Measurements from ENCODE around the gene PHF1. TPM values are rescaled to one million over a fixed set of nuclear protein-coding genes. Genes with fewer than 3 reads are reported as not detected.
"Not testable (repeated sequence)": the region's sequence is repeated elsewhere in the genome, so short reads cannot be mapped to it uniquely, and the experiment has no call there.

Gene PHF1
- total RNA-seq, 2 experiments from 2014 or later = 24.9 to 28.2 TPM

DNA sequence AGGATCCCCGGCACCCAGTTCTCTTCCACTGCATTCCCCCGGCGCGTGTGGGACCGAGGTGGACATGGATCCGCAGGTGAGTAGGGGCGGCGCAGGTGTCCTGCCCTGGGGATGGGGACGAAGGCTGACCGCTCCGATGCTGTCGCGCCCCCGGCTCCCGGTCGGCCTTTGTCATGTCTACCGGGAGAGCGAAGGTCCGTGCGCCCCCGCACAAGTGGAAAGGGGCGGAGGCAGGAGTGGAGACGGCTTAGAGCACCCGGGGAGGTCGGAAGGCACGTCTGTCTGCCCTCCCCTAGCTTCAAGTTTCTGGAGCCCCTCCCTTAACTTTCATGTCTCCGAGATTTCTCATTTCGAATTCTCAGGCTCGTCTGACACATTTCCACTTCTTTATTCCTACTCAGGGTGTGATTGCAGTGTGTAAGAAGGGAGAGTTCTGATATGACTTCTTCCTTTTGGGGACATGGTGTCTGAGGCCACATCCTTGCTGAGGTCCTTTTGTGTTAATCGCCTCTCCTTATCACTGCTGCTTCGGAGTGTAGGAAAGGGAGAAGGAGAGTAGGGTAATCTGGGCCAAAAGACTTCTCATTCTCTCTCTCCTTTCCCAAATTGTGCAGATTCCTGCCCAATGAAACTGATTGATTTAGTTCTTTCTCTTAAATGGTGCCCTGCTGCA, 18.8 kb upstream of the PHF1 start:
- H3K36me3 Mint-ChIP-seq (ENCODE audit: low read depth) = peaks cover 33% of the 10 kb centered on the region
- peak; percentile 83 for DNase-seq
- no peaks in the 10 kb centered on the region for H3K9me3 Mint-ChIP-seq (ENCODE audit: low read depth)
- ChIA-PET CTCF (interaction anchor here (0.6 to 0.8 kb wide), 6 partner anchors 31 to 409 kb away, joined by 3 to 4 read pairs (median 3); no protein-coding TSS in a partner anchor), POLR2A (interaction anchor here (0.6 to 1.4 kb wide), 11 partner anchors 13 to 497 kb away, joined by 3 to 7 read pairs (median 5); partner anchors contain the start of genes B3GALT4 and PHF1)
- peak overlapping the region; percentile 88 for H3K4me3 Mint-ChIP-seq
- peak; percentile 58 for ATAC-seq
- peaks cover 37% of the 10 kb centered on the region for H3K4me1 Mint-ChIP-seq
- intact Hi-C loops (cut with DNase I, micrococcal nuclease) = loop anchor here (1.0 to 5.0 kb wide), 21 partner anchors 18 to 845 kb away; partner anchors contain the start of genes CUTA (in 2 of the 2), PFDN6 (in 2 of the 2), TAPBP (in 2 of the 2) and WDR46 (in 2 of the 2)
- H3K27ac Mint-ChIP-seq = peak overlapping the region; percentile 96
- H3K27me3 Mint-ChIP-seq = no peaks in the 10 kb centered on the region

DNA sequence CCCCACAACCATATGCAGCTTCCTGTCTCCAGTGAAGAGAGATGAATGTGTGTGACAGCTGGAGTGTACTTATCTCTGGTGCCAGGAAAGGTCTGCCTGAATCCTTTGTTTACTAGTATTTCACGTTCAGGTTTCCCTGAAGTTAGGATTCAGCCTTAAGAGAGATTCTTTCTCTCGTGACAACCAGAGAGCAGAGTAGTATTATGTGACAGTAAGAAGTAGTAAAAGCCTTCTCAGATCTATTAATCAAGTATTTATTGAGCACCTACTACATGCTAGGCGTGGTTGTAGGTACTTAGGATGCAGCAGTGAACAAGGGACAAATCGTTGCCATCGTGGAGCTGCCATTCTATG, 18.2 kb upstream of the PHF1 start:
- POLR2A ChIA-PET = interaction anchor here (0.9 to 1.4 kb wide), 6 partner anchors 16 to 115 kb away, joined by 3 to 7 read pairs (median 5); partner anchors contain the start of gene B3GALT4
- Mint-ChIP-seq H3K4me3 (peak overlapping the region; percentile 88), H3K27me3 (no peaks in the 10 kb centered on the region), H3K36me3 (ENCODE audit: low read depth) (peaks cover 37% of the 10 kb centered on the region), H3K27ac (peak overlapping the region; percentile 96), H3K9me3 (ENCODE audit: low read depth) (no peaks in the 10 kb centered on the region), H3K4me1 (peaks cover 38% of the 10 kb centered on the region)
- intact Hi-C loops (cut with DNase I, micrococcal nuclease) = loop anchor here in 1 of 2 experiments (5.0 kb wide), 2 partner anchors 230 to 845 kb away; partner anchors contain the start of genes HMGA1 and ITPR3
- CTCF ChIA-PET = interaction anchor here (0.6 to 0.7 kb wide), 3 partner anchors 33 to 108 kb away, joined by 3 to 4 read pairs (median 3); no protein-coding TSS in a partner anchor
- ATAC-seq (no peak), DNase-seq (no peak)

GRCh38 chr6:33392979-33393378, 17.8 kb upstream of the PHF1 start:
- Mint-ChIP-seq H3K36me3 (ENCODE audit: low read depth) (peaks cover 41% of the 10 kb centered on the region), H3K9me3 (ENCODE audit: low read depth) (no peaks in the 10 kb centered on the region), H3K27ac (peak overlapping the region; percentile 96), H3K4me1 (peaks cover 39% of the 10 kb centered on the region), H3K27me3 (no peaks in the 10 kb centered on the region), H3K4me3 (peak overlapping the region; percentile 88)
- POLR2A ChIA-PET = interaction anchor here (0.6 to 1.4 kb wide), 2 partner anchors 26 to 238 kb away, joined by 5 to 9 read pairs; no protein-coding TSS in a partner anchor
- DNase-seq = no peak
- no peak for ATAC-seq
- intact Hi-C loops (cut with DNase I, micrococcal nuclease) = loop anchor here in 1 of 2 experiments (5.0 kb wide), 2 partner anchors 229 to 844 kb away; partner anchors contain the start of genes HMGA1 and ITPR3
- CTCF ChIA-PET = no interaction called here

- CTCF ChIA-PET = interaction anchor here (0.7 kb wide), 1 partner anchor 333 kb away, joined by 4 read pairs; no protein-coding TSS in a partner anchor
- POLR2A ChIA-PET = no interaction called here
- Mint-ChIP-seq H3K9me3 (ENCODE audit: low read depth) (no peaks in the 10 kb centered on the region), H3K36me3 (ENCODE audit: low read depth) (peaks cover 56% of the 10 kb centered on the region), H3K4me1 (peaks cover 26% of the 10 kb centered on the region), H3K27me3 (no peaks in the 10 kb centered on the region), H3K27ac (no peak overlapping the region), H3K4me3 (no peak overlapping the region)
- no peak for ATAC-seq
- intact Hi-C loops (cut with DNase I, micrococcal nuclease) = no loop called here
- DNase-seq = no peak
Measured at GRCh38 chr6:33397541-33397940, 13.3 kb upstream of the PHF1 start.

DNA sequence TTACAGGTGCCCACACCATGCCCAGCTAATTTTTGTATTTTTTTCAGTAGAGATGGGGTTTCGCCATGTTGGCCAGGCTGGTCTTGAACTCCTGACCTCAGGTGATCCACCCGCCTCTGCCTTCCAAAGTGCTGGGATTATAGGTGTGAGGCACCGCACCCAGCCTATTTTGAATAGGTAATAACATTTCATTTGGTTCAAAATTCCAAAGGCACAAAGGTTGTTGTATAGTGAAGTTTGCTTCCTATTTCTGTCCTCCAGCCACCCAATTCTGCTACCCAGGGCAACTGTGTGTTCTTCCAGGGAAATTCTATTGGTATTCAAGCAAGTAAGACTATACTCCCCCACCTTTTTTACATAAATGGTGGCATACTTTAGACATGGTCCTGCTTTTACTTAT, 12.2 kb upstream of the PHF1 start:
- intact Hi-C loops (cut with DNase I, micrococcal nuclease); DNase-seq; H3K27ac Mint-ChIP-seq; H3K9me3 Mint-ChIP-seq (ENCODE audit: low read depth); ATAC-seq; H3K27me3 Mint-ChIP-seq; CTCF ChIA-PET; H3K4me3 Mint-ChIP-seq: not testable (repeated sequence)
- peaks cover 18% of the 10 kb centered on the region for H3K4me1 Mint-ChIP-seq
- H3K36me3 Mint-ChIP-seq (ENCODE audit: low read depth) = peaks cover 58% of the 10 kb centered on the region
- POLR2A ChIA-PET = interaction anchor here (0.7 kb wide), 1 partner anchor 39 kb away, joined by 3 read pairs; no protein-coding TSS in a partner anchor

DNA sequence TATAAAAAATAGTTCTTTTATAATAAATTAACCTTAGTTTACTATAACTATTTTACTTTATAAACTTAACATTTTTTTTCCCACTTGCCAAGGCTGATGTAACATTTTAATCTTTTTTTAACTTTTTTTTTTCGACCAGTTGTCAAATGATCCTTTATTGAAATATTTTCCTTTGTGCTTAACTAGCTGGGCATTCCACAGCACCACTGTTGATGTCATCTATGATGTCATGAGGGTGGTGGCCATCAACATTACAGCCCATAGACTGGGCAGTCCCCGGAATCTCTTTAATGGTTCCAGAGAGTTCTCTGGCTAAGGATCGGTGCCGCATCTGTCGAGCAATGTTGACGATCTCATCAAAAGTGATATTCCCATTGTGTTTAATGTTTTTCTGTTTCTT, 10.9 kb upstream of the PHF1 start:
- H3K4me1 Mint-ChIP-seq = peaks cover 10% of the 10 kb centered on the region
- H3K36me3 Mint-ChIP-seq (ENCODE audit: low read depth) = peaks cover 61% of the 10 kb centered on the region
- H3K27me3 Mint-ChIP-seq; intact Hi-C loops (cut with DNase I, micrococcal nuclease); CTCF ChIA-PET; H3K9me3 Mint-ChIP-seq (ENCODE audit: low read depth); POLR2A ChIA-PET; H3K27ac Mint-ChIP-seq; ATAC-seq; DNase-seq; H3K4me3 Mint-ChIP-seq: not testable (repeated sequence)

DNA sequence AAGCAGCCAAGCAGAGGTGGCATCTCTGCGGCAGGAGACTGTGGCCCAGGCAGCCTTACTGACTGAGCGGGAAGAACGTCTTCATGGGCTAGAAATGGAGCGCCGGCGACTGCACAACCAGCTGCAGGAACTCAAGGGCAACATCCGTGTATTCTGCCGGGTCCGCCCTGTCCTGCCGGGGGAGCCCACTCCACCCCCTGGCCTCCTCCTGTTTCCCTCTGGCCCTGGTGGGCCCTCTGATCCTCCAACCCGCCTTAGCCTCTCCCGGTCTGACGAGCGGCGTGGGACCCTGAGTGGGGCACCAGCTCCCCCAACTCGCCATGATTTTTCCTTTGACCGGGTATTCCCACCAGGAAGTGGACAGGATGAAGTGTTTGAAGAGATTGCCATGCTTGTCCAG, 5.9 kb upstream of the PHF1 start:
- Mint-ChIP-seq H3K4me3 (no peak overlapping the region), H3K9me3 (ENCODE audit: low read depth) (no peaks in the 10 kb centered on the region), H3K4me1 (peaks cover 7% of the 10 kb centered on the region), H3K36me3 (ENCODE audit: low read depth) (peaks cover 61% of the 10 kb centered on the region), H3K27me3 (no peaks in the 10 kb centered on the region), H3K27ac (no peak overlapping the region)
- ChIA-PET POLR2A (interaction anchor here (0.7 to 1.0 kb wide), 2 partner anchors 13 to 471 kb away, joined by 3 to 5 read pairs; partner anchors contain the start of gene KIFC1), CTCF (no interaction called here)
- intact Hi-C loops (cut with DNase I, micrococcal nuclease) = no loop called here
- DNase-seq (no peak), ATAC-seq (no peak)

GRCh38 chr6:33405386-33405940, 5.4 kb upstream of the PHF1 start:
- H3K4me3 Mint-ChIP-seq = no peak overlapping the region
- POLR2A ChIA-PET = interaction anchor here (0.6 to 1.0 kb wide), 3 partner anchors 14 to 470 kb away, joined by 3 to 5 read pairs (median 3); partner anchors contain the start of gene KIFC1
- H3K27me3 Mint-ChIP-seq = no peaks in the 10 kb centered on the region
- DNase-seq (no peak), ATAC-seq (no peak)
- H3K9me3 Mint-ChIP-seq (ENCODE audit: low read depth) = no peaks in the 10 kb centered on the region
- H3K27ac Mint-ChIP-seq = no peak overlapping the region
- peaks cover 55% of the 10 kb centered on the region for H3K36me3 Mint-ChIP-seq (ENCODE audit: low read depth)
- intact Hi-C loops (cut with DNase I, micrococcal nuclease) = no loop called here
- CTCF ChIA-PET = no interaction called here
- H3K4me1 Mint-ChIP-seq = peaks cover 10% of the 10 kb centered on the region

GRCh38 chr6:33406126-33406525, 4.7 kb upstream of the PHF1 start:
- no peak for DNase-seq
- Mint-ChIP-seq H3K27ac (no peak overlapping the region), H3K9me3 (ENCODE audit: low read depth) (no peaks in the 10 kb centered on the region), H3K36me3 (ENCODE audit: low read depth) (peaks cover 55% of the 10 kb centered on the region), H3K4me3 (no peak overlapping the region), H3K27me3 (no peaks in the 10 kb centered on the region), H3K4me1 (peaks cover 10% of the 10 kb centered on the region)
- ChIA-PET CTCF (no interaction called here), POLR2A (interaction anchor here (0.6 kb wide), 1 partner anchor 178 kb away, joined by 3 read pairs; no protein-coding TSS in a partner anchor)
- intact Hi-C loops (cut with DNase I, micrococcal nuclease) = no loop called here
- no peak for ATAC-seq

DNA sequence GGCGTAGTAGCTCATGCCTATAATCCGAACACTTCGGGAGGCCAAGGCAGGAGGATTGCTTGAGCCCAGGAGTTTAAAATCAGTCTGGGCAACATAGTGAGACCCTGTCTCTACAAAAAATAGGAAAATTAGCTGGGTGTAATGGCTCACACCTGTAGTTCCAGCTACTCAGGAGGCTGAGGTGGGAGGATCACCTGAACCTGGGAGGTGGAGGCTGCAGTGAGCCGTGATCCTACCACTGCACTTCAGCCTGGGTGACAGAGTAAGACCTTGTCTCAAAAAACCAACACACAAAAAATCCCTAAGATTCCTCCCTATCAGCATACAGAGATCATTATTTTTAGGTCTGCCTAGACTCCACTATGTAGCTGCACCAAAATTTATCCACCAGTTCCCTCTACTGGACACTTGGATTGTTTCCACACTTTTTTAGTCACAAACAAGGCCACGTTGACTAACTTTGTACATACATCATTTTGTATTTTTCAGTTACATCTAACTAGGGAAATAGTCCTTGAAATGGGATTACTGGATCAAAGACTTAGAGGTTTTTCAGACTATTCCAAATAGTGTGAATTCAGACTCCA, 3.6 kb upstream of the PHF1 start:
- intact Hi-C loops (cut with DNase I, micrococcal nuclease) = no loop called here
- ATAC-seq = no peak
- no peak overlapping the region for H3K4me3 Mint-ChIP-seq
- H3K27ac Mint-ChIP-seq = no peak overlapping the region
- ChIA-PET POLR2A (interaction anchor here (0.7 to 1.2 kb wide), 3 partner anchors 15 to 115 kb away, joined by 3 to 5 read pairs (median 4); partner anchors contain the start of gene KIFC1), CTCF (interaction anchor here (1.2 to 1.3 kb wide), 2 partner anchors 11 to 198 kb away, joined by 3 to 5 read pairs; no protein-coding TSS in a partner anchor)
- H3K4me1 Mint-ChIP-seq = peaks cover 15% of the 10 kb centered on the region
- DNase-seq = no peak
- H3K27me3 Mint-ChIP-seq = no peaks in the 10 kb centered on the region
- no peaks in the 10 kb centered on the region for H3K9me3 Mint-ChIP-seq (ENCODE audit: low read depth)
- peaks cover 52% of the 10 kb centered on the region for H3K36me3 Mint-ChIP-seq (ENCODE audit: low read depth)
